GM19025 (cell line): ENCODE data around the gene UPK3A.
"Not testable (repeated sequence)": the region's sequence is repeated elsewhere in the genome, so short reads cannot be mapped to it uniquely, and the experiment has no call there.

Experiments
- ATAC-seq: cut with Tn5 transposase; IDR thresholded peaks from one replicate; pipeline ENCODE4 v1.9.1; 2021; ENCODE audit warnings: mild to moderate bottlenecking, low read depth, moderate library complexity; ENCODE audit not compliant: unreplicated experiment

UPK3A gene

DNA sequence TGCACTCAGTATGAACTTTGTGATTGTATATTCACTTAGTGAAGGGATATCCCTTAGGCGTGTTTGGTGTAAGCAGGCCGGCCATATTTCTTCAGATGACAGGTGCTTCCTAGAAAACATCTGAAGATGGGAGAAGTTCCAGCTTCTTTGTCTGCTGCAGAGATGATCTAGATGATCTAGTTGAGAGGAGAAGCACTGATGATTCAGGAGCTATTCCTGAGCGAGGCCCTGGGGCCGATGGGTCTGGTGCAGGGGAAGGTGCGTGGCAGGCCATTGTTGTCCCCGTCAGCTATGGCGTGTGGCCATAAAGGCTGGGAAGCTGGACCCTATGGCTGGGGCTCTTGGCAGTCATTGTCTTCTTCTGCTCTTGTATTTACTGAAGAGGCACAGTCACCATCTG, 38.9 kb downstream of the UPK3A start:
- no peak for ATAC-seq

DNA sequence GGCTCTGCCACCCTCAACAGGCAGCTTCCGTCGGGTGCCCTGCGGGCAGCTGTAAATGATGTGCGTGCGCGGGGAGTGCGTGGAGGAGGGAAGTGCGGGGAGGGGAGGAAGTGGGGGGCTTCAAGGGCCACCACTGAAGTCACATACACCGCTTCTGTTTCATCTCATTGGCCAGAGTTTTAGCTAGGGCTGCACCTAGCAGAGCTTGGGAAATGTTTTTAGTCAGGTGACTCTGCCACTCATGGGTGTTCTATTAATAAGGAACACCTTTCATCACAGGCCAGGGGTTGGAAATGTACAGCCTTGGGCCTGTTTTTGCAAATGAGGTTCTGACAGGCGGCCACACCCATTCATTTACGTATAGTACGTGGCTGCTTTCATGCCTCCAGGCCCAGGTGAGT, 39.6 kb downstream of the UPK3A start:
- no peak for ATAC-seq

DNA sequence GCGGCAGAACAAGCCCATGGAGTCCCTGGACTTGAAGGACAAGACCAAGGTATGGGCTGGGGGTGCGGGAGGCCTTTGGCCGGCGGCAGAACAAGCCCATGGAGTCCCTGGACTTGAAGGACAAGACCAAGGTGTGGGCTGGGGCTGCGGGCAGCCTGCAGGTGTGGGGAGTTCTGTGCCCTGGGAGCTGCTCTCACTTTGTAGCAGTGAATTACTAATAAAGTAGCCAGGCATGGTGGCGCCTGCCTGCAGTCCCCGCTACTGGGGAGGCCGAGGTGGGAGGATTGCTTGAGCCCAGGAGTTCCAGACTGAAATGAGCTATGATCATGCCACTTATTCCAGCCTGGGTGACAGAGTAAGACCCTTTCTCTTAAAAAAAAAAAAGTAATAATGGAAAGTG, 43.5 kb downstream of the UPK3A start:
- not testable (repeated sequence) for ATAC-seq

DNA sequence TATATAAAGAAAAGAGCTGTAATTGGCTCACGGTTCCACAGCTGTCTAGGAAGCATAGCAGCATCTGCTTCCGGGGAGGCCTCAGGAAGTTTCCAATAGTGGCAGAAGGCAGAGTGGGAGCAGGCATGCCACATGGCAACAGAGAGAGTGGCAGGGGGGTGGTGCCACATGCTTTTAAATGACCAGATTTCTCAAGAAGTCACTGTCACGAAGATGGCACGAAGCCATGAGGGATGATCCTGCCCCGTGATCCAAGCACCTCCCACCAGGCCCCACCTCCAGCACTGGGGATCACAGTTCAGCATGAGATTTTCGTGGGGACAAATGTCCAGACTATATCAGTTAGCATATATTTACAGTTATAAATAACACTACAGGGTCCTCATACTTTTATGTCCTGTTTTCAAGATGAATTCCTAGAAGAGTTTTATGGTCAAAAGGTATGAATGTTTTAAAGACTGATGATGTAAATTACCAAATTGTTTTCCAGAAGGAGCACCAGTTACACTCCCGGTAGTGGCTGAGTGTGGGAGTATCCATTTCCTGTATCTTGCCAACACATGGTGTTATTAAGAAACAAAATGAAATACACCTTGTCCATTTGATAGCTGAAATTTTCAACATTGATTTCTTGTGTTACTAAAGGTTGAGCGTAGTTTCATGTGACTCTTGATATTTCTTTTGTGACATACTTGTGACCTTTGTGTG, 44.2 kb downstream of the UPK3A start:
- ATAC-seq = no peak

DNA sequence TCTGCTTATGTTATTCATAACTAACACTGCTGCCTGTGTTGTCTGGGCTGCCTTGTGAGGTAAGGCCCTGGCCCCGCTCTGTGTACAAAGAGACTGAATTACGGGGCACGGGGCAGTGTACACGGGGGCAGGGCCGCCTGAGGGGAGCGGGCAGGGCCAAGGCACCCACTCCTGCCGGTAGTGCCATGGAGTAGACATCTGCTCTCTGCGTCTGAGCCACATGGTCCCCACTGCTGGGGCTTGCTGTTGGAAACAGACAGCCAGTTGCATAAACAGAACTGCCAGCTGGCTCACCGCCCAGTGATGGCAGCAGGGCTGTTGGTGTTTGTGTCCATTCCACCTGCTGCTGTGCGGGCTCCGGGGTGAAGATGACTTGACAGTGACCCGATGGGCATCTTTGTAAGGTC, 44.8 kb downstream of the UPK3A start:
- no peak for ATAC-seq

DNA sequence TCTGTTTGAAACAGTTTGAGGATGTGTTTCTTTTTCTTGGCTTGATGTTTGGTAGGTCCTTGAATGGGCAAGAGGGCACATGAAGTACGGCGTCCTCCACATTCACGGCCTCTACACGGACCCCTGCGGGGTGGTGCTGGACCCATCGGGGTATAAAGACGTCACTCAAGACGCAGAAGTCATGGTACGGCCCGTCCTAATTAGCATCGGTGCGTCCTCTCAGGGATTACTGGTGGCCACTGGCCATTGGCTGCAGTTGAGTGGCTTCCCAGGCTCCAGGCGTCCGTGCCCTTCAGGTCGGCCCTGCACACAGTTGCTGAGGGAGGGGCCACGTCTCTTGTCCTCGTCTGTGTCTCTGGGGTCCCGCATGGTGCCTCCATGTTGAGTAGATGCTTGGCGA, 45.8 kb downstream of the UPK3A start:
- no peak for ATAC-seq

DNA sequence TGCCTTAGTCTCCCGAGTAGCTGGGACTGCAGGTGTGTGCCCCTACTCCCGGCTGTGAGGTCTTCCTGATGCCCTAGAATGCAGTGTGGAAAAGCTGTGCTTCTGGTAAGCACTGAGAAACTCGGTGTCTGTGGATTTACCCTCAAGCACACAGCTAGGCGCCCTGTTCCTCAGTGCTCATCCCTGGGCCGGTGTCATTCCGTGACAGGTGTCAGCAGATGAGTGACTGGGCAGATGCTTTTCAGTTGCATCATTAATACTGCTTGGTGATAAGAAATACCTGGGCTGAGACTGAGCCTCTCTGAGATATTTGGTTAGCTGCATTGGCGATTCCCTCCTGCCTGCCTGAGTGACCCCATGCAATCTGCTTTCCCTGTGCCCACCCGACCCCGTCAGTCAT, 46.7 kb downstream of the UPK3A start:
- no peak for ATAC-seq

DNA sequence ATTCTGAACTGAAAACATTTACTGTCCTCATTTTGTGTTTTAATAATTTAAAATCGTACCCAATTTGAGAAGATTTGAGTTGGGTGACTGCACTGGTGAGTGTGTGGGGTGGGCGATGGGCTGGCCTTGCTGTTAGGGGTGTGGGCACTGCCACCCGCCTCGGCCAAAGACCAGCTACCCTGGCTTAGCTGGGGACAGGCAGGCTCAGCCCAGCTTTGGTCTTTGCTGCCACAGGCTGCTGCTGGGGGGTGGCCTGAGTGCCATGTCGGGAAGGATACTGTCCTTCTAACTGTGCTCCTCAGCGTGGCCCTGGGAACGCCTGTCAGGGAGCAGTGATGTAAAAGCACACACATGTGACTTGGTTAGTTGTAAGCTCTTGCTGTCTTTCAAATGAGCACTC, 47.3 kb downstream of the UPK3A start:
- ATAC-seq = no peak

DNA sequence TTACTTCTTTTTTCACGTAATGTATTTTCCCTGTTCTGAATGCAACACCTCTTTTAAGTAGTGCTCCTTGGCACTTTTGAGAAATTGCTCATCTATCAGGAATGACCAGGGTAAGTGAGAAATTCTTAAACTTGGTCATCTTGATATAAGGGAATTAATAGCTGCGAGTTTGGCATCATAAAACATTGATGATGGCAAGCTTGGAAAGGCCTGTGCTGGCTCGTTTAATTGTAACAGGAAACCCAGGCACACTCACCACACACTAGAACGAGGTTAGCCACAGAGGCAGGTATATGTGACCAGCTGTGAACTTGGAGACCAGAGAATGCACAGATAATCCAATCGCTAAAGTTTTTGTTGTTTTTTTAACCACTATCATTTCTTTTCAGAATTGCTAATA, 49.3 kb downstream of the UPK3A start:
- ATAC-seq = no peak

- no peak for ATAC-seq
These were observed 49.8 kb downstream of the UPK3A start for GRCh38 chr22:45334528-45334927.

DNA sequence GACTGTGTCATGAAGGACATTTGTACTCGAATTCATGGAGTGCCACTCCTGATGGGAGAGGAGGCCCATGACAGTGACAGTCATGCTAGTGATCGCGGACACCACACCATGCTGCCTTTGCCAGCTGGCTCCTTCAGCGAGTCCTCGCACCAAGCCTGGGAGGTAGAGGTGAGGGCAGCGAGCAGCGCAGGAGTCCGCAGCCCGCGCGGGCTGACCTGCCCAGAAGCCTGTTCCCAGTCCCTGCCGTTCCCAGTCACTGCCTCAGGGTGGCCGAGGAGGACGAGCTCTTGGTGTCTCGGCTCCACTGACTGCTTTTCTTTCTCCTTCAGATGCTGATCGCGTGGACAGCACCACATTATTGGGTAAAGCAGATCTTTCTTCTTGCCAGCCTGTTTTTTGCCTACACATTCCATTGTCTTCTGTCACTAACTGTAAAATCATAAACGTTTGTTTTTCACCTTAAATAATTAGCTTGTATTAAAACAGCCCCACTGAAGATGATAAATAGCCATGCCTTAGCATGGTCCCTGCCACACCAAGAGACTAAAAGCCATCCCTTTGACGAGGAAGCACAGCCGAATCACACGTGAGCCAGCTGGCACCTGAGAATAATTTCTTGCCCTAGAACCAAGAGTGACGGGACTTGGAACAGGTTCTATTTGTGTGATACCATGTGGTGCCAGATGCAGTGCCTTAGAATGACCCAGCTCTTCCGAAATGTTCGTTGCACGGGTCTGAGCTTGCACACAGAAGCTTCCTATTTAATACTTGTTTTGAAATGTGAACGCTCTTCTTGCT, 50.5 kb downstream of the UPK3A start:
- no peak for ATAC-seq

- ATAC-seq = no peak
These were observed 51.2 kb downstream of the UPK3A start for GRCh38 chr22:45335854-45336522.

DNA sequence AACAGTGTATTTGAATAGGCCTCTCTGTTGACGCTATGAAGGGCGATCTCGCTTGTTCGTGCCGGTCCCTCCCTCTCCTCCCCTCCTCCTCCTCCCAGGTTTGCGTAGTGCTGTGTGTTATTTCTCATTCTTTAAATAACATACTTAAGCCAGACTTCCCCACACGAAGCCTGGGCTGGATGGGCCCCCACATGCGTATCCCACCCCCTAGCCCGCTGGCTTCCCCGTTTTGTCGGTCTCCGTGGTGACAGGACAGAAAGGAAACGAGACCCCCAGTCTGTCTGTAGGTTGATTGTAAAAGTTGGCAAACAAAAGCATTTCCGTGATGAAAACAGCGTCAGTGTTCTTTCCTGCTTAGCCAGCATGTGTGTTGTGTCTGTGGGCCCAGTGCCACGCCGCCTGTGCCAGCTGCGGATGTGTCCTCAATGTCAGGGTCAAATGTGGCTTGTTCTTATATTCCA, 52.3 kb downstream of the UPK3A start:
- ATAC-seq = no peak

- no peak for ATAC-seq
These were observed 52.8 kb downstream of the UPK3A start for GRCh38 chr22:45337536-45337935.

GRCh38 chr22:45338795-45339194, 54.0 kb downstream of the UPK3A start:
- ATAC-seq = no peak

DNA sequence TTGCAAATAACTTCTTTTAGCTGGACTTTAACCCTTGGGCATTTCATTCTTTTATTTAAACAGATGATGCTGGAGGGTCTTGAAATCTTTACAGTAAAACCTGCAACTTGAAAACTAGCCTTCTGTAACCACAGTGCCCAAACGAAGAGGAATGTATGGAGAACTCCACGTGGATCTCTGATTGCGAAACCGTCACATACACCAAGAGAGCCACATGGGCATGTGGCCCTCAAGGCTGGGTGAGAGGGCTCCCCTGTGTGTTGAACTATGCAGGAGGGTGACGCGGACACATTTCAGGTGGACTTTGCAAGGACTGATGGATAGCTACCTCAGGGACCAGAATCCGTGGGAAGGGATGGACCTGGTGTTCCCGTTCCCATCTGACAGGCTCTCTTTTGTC, 55.6 kb downstream of the UPK3A start:
- no peak for ATAC-seq

GRCh38 chr22:45341498-45341897, 56.7 kb downstream of the UPK3A start:
- no peak for ATAC-seq

GRCh38 chr22:45343143-45343542, 58.4 kb downstream of the UPK3A start:
- no peak for ATAC-seq

GRCh38 chr22:45344334-45344733, 59.6 kb downstream of the UPK3A start:
- ATAC-seq = no peak
